ENCODE results near the gene LRP1B.

Gene LRP1B

GRCh38 chr2:141957827-141958450 lies 172.9 kb downstream of the LRP1B start:
- peak; percentile 74 for DNase-seq (ENCODE audit: low spot score)

GRCh38 chr2:141957321-141957720 lies 173.5 kb downstream of the LRP1B start:
- peak; percentile 43 for DNase-seq (ENCODE audit: low spot score)

GRCh38 chr2:141947396-141948114 lies 183.3 kb downstream of the LRP1B start:
- DNase-seq (ENCODE audit: low spot score), result no peak

- no peak for DNase-seq (ENCODE audit: low spot score)
Measured at GRCh38 chr2:141946016-141946415, 184.8 kb downstream of the LRP1B start.

- DNase-seq (ENCODE audit: low spot score), result no peak
Measured at GRCh38 chr2:141943918-141944317, 186.9 kb downstream of the LRP1B start.

- DNase-seq (ENCODE audit: low spot score), result peak; percentile 29
Measured at GRCh38 chr2:141942006-141942789, 188.6 kb downstream of the LRP1B start.

GRCh38 chr2:141941210-141941714 lies 189.6 kb downstream of the LRP1B start:
- peak; percentile 39 for DNase-seq (ENCODE audit: low spot score)

- DNase-seq (ENCODE audit: low spot score), result peak; percentile 19
Measured at GRCh38 chr2:141940709-141941108, 190.1 kb downstream of the LRP1B start.

GRCh38 chr2:141933226-141933625 lies 197.6 kb downstream of the LRP1B start:
- DNase-seq (ENCODE audit: low spot score), result no peak

- DNase-seq (ENCODE audit: low spot score), result no peak
Measured at GRCh38 chr2:141932261-141932660, 198.6 kb downstream of the LRP1B start.

GRCh38 chr2:141931797-141932196 lies 199.0 kb downstream of the LRP1B start:
- DNase-seq (ENCODE audit: low spot score), result no peak

- DNase-seq (ENCODE audit: low spot score), result no peak
Measured at GRCh38 chr2:141930803-141931202, 200.0 kb downstream of the LRP1B start.

GRCh38 chr2:141929331-141930252 lies 201.2 kb downstream of the LRP1B start:
- no peak for DNase-seq (ENCODE audit: low spot score)

GRCh38 chr2:141928476-141928875 lies 202.3 kb downstream of the LRP1B start:
- no peak for DNase-seq (ENCODE audit: low spot score)

GRCh38 chr2:141927536-141927935 lies 203.3 kb downstream of the LRP1B start:
- DNase-seq (ENCODE audit: low spot score), result no peak

- no peak for DNase-seq (ENCODE audit: low spot score)
Measured at GRCh38 chr2:141925511-141925910, 205.3 kb downstream of the LRP1B start.

- no peak for DNase-seq (ENCODE audit: low spot score)
Measured at GRCh38 chr2:141923657-141924056, 207.2 kb downstream of the LRP1B start.

GRCh38 chr2:141911485-141912066 lies 219.2 kb downstream of the LRP1B start:
- peak; percentile 61 for DNase-seq (ENCODE audit: low spot score)

- no peak for DNase-seq (ENCODE audit: low spot score)
Measured at GRCh38 chr2:141906678-141907077, 224.1 kb downstream of the LRP1B start.

- no peak for DNase-seq (ENCODE audit: low spot score)
Measured at GRCh38 chr2:141900826-141901225, 230.0 kb downstream of the LRP1B start.

GRCh38 chr2:141899740-141900139 lies 231.1 kb downstream of the LRP1B start:
- DNase-seq (ENCODE audit: low spot score), result no peak

Measured in pons (tissue), 1 donor.